Ramos (cell line): Measurements from ENCODE around the gene CRMP1.

Source experiments
- in situ Hi-C: fragments of 300-500 bp; cut with MboI; formaldehyde crosslinking; loops from one replicate; pipeline ENCODE4 v1.14.3; 2022; ENCODE audit warnings: low sequenced_read_pairs; ENCODE audit not compliant: unreplicated experiment

CRMP1 gene

GRCh38 chr4:5826437-5827107 lies 66.3 kb downstream of the CRMP1 start:
- in situ Hi-C loops, result no loop called here

GRCh38 chr4:5825321-5826041 lies 67.4 kb downstream of the CRMP1 start:
- in situ Hi-C loops, result no loop called here

- in situ Hi-C loops, result loop anchor here (25.0 kb wide), 1 partner anchor 1337 kb away; no protein-coding TSS in a partner anchor
Observed at GRCh38 chr4:5824635-5825034, 68.3 kb downstream of the CRMP1 start.

- in situ Hi-C loops, result loop anchor here (25.0 kb wide), 1 partner anchor 1337 kb away; no protein-coding TSS in a partner anchor
Observed at GRCh38 chr4:5824227-5824626, 68.7 kb downstream of the CRMP1 start.

GRCh38 chr4:5823542-5824211 lies 69.2 kb downstream of the CRMP1 start:
- in situ Hi-C loops, result loop anchor here (25.0 kb wide), 1 partner anchor 1336 kb away; no protein-coding TSS in a partner anchor

GRCh38 chr4:5822619-5823018 lies 70.3 kb downstream of the CRMP1 start:
- in situ Hi-C loops, result loop anchor here (25.0 kb wide), 1 partner anchor 1335 kb away; no protein-coding TSS in a partner anchor

- in situ Hi-C loops, result loop anchor here (25.0 kb wide), 1 partner anchor 1335 kb away; no protein-coding TSS in a partner anchor
Observed at GRCh38 chr4:5821665-5822358, 71.1 kb downstream of the CRMP1 start.

- in situ Hi-C loops, result loop anchor here (25.0 kb wide), 1 partner anchor 1330 kb away; no protein-coding TSS in a partner anchor
Observed at GRCh38 chr4:5816851-5817375, 76.0 kb downstream of the CRMP1 start.

- in situ Hi-C loops, result loop anchor here (25.0 kb wide), 1 partner anchor 1329 kb away; no protein-coding TSS in a partner anchor
Observed at GRCh38 chr4:5816101-5816500, 76.8 kb downstream of the CRMP1 start.

GRCh38 chr4:5815641-5816040 lies 77.2 kb downstream of the CRMP1 start:
- in situ Hi-C loops, result loop anchor here (25.0 kb wide), 1 partner anchor 1328 kb away; no protein-coding TSS in a partner anchor

GRCh38 chr4:5814421-5814820 lies 78.5 kb downstream of the CRMP1 start:
- in situ Hi-C loops, result loop anchor here (25.0 kb wide), 1 partner anchor 1327 kb away; no protein-coding TSS in a partner anchor

- in situ Hi-C loops, result loop anchor here (25.0 kb wide), 1 partner anchor 1327 kb away; no protein-coding TSS in a partner anchor
Observed at GRCh38 chr4:5813882-5814255, 79.0 kb downstream of the CRMP1 start.

- in situ Hi-C loops, result loop anchor here (25.0 kb wide), 1 partner anchor 1325 kb away; no protein-coding TSS in a partner anchor
Observed at GRCh38 chr4:5812506-5813229, 80.2 kb downstream of the CRMP1 start.

GRCh38 chr4:5812057-5812456 lies 80.8 kb downstream of the CRMP1 start:
- in situ Hi-C loops, result loop anchor here (25.0 kb wide), 1 partner anchor 1325 kb away; no protein-coding TSS in a partner anchor

GRCh38 chr4:5810770-5811430 lies 82.0 kb downstream of the CRMP1 start:
- in situ Hi-C loops, result loop anchor here (25.0 kb wide), 1 partner anchor 1324 kb away; no protein-coding TSS in a partner anchor

GRCh38 chr4:5810151-5810550 lies 82.7 kb downstream of the CRMP1 start:
- in situ Hi-C loops, result loop anchor here (25.0 kb wide), 1 partner anchor 1323 kb away; no protein-coding TSS in a partner anchor

GRCh38 chr4:5809216-5809776 lies 83.6 kb downstream of the CRMP1 start:
- in situ Hi-C loops, result loop anchor here (25.0 kb wide), 1 partner anchor 1322 kb away; no protein-coding TSS in a partner anchor
